Activated gamma-delta T cell (primary cell): ENCODE measurements around the gene DDIT3.

Experiments
- DNase-seq: peaks from one replicate; lab custom pipeline; 2025; lab: John Stamatoyannopoulos, UW

Gene DDIT3

GRCh38 chr12:57547288-57548012 lies 27.1 kb upstream of the DDIT3 start:
- DNase-seq = no peak

GRCh38 chr12:57546438-57547287 lies 26.3 kb upstream of the DDIT3 start, which contains the start of gene DCTN2:
Gene DCTN2, minus strand, starts transcription at chr12:57547192. Its CDS starts 129 bp downstream, at chr12:57547063.
- DNase-seq = peak; percentile 37

GRCh38 chr12:57545809-57546437 lies 25.6 kb upstream of the DDIT3 start:
- DNase-seq = no peak

- no peak for DNase-seq
These were observed 23.3 kb upstream of the DDIT3 start for GRCh38 chr12:57543581-57543980.

GRCh38 chr12:57541717-57542116 lies 21.4 kb upstream of the DDIT3 start:
- DNase-seq = no peak

GRCh38 chr12:57541001-57541400 lies 20.7 kb upstream of the DDIT3 start:
- DNase-seq = no peak

GRCh38 chr12:57539134-57539768 lies 18.9 kb upstream of the DDIT3 start:
- DNase-seq = no peak

GRCh38 chr12:57536597-57536942 lies 16.3 kb upstream of the DDIT3 start:
- no peak for DNase-seq

- no peak for DNase-seq
These were observed 15.7 kb upstream of the DDIT3 start for GRCh38 chr12:57535764-57536596.

GRCh38 chr12:57534991-57535543 lies 14.8 kb upstream of the DDIT3 start:
- DNase-seq = no peak

- no peak for DNase-seq
These were observed 13.9 kb upstream of the DDIT3 start for GRCh38 chr12:57534250-57534649.

GRCh38 chr12:57533108-57533507 lies 12.8 kb upstream of the DDIT3 start:
- DNase-seq = no peak

- no peak for DNase-seq
These were observed 11.5 kb upstream of the DDIT3 start for GRCh38 chr12:57531836-57532235.

- DNase-seq = no peak
These were observed 10.3 kb upstream of the DDIT3 start for GRCh38 chr12:57530396-57531142.

GRCh38 chr12:57529831-57530230 lies 9.5 kb upstream of the DDIT3 start:
- no peak for DNase-seq

GRCh38 chr12:57528831-57529555 lies 8.7 kb upstream of the DDIT3 start:
- DNase-seq = no peak

- no peak for DNase-seq
These were observed 7.9 kb upstream of the DDIT3 start for GRCh38 chr12:57528176-57528575.

GRCh38 chr12:57527184-57527583 lies 6.9 kb upstream of the DDIT3 start:
- no peak for DNase-seq

GRCh38 chr12:57526477-57527126 lies 6.3 kb upstream of the DDIT3 start:
- no peak for DNase-seq
